GM10266 (cell line): ENCODE measurements around the gene MINPP1.
A peak's percentile ranks its signal among the peaks of the same experiment; 100 is the strongest.

Source experiments
- DNase-seq: peaks from one replicate; pipeline ENCODE4 v3.0.0; 2012; ENCODE audit errors: extremely low spot score
- TF ChIP-seq, protein P1 (sequence below): IDR thresholded peaks from 2 replicates; pipeline ENCODE4 v1.5.1; 2012; ENCODE audit warnings: mild to moderate bottlenecking, low read depth; ENCODE audit not compliant: control insufficient read depth, insufficient read depth; ENCODE audit errors: missing control alignments

Gene MINPP1

DNA sequence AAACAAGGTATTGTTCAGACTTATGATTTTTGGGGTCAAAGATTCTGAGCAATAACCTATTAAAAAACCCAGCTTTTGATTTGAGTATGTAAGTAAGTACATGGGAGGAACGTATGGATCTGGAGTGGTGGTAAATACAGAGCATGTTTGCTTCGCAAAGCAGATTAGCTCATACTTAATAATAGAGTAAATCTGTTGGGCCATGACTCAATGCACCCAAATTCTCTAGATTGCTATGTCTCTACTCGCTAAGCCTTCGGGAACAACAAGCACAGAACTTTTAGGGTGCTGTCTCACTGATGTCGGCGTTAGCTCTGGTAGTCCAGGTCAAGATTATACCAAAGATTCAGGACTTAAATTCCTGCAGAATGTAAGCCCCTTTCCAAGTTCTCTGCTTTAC lies 807 bp upstream of the MINPP1 start:
- TF ChIP-seq, protein P1, sequence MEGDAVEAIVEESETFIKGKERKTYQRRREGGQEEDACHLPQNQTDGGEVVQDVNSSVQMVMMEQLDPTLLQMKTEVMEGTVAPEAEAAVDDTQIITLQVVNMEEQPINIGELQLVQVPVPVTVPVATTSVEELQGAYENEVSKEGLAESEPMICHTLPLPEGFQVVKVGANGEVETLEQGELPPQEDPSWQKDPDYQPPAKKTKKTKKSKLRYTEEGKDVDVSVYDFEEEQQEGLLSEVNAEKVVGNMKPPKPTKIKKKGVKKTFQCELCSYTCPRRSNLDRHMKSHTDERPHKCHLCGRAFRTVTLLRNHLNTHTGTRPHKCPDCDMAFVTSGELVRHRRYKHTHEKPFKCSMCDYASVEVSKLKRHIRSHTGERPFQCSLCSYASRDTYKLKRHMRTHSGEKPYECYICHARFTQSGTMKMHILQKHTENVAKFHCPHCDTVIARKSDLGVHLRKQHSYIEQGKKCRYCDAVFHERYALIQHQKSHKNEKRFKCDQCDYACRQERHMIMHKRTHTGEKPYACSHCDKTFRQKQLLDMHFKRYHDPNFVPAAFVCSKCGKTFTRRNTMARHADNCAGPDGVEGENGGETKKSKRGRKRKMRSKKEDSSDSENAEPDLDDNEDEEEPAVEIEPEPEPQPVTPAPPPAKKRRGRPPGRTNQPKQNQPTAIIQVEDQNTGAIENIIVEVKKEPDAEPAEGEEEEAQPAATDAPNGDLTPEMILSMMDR = no peak
- no peak for DNase-seq

DNA sequence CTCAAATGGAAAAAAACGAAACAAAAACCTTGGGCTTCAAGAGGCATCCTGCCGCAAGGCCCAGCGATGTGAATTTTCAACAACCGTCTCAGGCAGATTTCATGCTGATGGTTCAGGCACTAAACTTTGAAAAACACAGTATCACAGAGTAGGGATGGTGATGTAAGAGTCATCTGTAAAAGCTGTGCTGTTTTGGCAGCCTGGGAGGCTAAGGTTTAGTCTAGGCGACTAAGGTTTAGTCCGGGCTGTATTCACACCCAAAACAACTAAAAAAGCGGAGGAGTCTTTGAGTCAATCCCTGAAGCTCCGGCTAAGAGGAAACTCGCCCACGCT lies 420 bp upstream of the MINPP1 start:
- no peak for DNase-seq
- TF ChIP-seq, protein P1 = no peak

- TF ChIP-seq, protein P1 = peak; percentile 72
- DNase-seq = peak; percentile 64
These were observed 846 bp downstream of the MINPP1 start for GRCh38 chr10:87505366-87506111.

DNA sequence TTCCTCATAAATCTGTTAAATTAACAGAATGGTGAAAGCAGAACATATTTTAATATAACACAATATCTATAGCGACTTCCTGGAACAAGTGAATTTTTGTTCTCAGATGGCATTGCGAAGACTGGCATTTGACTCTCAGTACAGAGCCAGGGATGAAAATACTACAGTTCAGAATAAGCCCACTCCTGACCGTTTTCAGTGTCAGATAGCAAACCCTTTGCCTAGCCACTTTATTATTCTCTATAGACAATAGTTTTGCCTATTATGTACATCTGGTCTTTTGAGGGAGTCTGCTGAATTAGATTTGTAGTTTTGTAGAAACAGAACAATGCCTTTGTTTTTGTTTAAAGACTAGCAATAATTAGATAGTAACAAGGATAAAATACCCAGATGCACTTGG lies 2.3 kb downstream of the MINPP1 start:
- TF ChIP-seq, protein P1 = no peak
- no peak for DNase-seq

GRCh38 chr10:87507879-87508483 lies 3.3 kb downstream of the MINPP1 start:
- no peak for DNase-seq
- TF ChIP-seq, protein P1 = no peak

DNA sequence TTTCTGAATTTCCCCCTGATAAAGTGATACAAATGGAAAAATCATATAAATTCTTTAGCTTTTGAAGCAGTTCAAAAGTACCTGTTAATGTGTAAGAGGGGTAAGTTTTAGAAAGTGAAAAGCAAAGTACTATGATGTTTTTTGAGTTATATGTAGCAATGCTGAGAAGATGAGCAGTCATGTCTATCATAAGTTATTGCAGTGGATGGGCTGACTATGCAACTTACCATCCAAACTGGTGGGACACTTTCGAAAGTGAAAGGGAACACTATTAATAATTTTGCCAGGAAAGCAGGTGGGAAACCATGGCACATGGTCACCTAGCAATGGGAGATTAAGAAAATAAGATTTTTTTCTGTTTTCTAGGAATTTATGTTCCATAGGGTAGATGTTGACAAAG lies 4.1 kb downstream of the MINPP1 start:
- no peak for DNase-seq
- TF ChIP-seq, protein P1 = no peak

DNA sequence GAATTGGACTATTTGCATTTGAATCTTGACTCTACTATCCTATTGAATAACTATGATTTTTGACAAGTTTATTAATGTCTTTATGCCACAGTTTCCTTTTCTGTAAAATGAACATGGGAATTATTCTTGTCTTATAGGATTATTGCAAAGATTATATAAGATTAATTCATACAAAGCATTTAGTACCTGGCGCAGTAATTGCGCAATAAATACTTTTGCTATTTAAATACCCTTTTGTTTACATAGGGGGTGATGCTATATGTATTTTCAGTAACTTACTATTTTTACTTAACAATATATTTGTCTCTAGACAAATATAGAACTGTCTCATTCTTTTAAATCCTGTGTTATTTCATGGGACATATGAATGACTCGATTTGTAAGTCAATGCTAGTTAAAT lies 5.3 kb downstream of the MINPP1 start:
- TF ChIP-seq, protein P1 = no peak
- no peak for DNase-seq
